Astrocyte (in vitro differentiated cells and primary cell): ENCODE data around the gene FIG4.

Experiments used
- CTCF ChIP-seq: IDR thresholded peaks from 2 replicates; pipeline ENCODE4 v1.5.1; 2011; ENCODE audit warnings: low read depth, mild to moderate bottlenecking, inconsistent platforms, low read length, moderate library complexity; ENCODE audit not compliant: insufficient read depth
- EZH2 ChIP-seq: IDR thresholded peaks from 2 replicates; pipeline ENCODE4 v1.6.1; 2012; ENCODE audit warnings: mild to moderate bottlenecking, low read length, inconsistent platforms; ENCODE audit not compliant: insufficient read depth

DNA sequence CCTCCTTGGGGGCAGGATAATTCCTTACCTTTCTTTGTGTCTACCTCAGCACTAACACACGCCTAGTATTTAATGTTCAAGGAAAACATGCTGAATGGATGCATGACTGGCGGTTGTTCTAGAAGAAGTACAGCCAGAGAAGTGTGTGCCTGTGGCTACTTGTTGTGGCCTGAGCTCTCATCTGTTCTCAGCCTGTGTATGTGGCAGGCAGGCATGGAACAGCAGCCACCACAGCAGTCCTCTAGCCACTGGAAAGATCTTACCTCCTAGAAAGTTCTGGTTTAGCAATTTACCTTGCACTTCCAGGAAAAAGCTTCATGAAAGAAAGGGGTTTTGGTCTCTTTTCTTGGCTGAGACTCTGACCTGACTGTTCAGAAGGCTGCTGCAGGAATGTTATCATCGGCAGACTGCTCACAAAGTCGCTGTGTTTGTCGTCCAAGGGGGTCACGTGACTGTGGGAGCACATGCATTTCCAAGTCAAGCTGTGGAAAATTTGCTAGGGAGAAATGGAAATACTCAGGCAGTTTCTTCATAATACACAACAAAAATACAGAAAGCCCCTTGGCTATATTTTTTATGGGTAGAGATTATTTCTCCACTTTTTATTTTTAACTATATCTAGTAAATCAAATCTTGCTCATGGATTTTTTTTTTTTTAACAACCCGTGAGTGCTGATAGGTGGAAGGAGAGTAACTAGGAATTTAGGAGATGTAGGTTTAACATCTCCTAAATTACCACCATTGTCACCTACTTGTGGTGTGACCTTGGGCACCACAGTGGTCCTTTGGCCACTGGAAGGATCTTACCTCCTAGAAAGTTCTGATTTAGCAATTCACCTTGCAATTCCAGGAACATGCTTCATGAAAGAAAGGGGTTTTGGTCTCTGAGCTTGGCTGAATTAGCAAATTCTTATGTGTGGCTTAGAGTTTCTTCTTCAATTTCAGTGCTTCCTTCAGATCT, 176.2 kb downstream of the FIG4 start:
- no peak for TF ChIP-seq CTCF
- TF ChIP-seq EZH2 = no peak
